GM19467 (cell line): ENCODE measurements around the gene LRBA.

ENCODE experiments used
- ATAC-seq: cut with Tn5 transposase; IDR thresholded peaks from one replicate; pipeline ENCODE4 v1.9.1; 2021; ENCODE audit warnings: mild to moderate bottlenecking, moderate library complexity; ENCODE audit not compliant: unreplicated experiment

The LRBA gene

DNA sequence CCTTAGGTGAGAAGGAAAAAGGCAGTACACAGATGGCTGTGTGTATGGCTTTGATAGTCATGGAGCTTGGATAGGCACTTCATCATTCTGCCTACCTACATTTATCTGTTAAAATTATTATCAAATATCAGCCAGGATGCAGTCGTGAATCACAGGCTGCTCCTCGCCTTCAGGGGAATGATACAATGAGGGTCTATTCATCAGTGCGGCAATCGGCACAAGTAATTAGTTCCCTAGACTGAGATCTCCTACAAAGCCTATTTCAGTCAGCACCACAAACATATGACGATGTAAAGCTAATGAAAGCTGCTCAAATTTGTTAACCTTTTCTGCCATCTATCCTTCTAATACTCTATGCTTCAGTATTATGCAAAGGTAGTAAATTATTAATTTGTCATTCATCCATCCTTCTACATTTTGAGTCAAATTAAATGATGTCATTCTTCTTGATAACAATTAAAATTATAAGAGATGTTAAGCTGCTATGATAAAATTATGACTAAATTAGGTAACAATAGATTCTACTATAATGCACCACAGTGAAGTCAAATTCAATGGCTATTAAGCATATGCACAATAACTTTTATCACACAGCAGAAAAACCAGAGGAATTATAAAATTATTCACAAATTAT is 414.2 kb downstream of the LRBA start:
- no peak for ATAC-seq

GRCh38 chr4:150599547-150599946 is 415.5 kb downstream of the LRBA start:
- no peak for ATAC-seq

- no peak for ATAC-seq
These were observed 416.2 kb downstream of the LRBA start for GRCh38 chr4:150598909-150599308.

- ATAC-seq = no peak
These were observed 421.1 kb downstream of the LRBA start for GRCh38 chr4:150593996-150594395.

DNA sequence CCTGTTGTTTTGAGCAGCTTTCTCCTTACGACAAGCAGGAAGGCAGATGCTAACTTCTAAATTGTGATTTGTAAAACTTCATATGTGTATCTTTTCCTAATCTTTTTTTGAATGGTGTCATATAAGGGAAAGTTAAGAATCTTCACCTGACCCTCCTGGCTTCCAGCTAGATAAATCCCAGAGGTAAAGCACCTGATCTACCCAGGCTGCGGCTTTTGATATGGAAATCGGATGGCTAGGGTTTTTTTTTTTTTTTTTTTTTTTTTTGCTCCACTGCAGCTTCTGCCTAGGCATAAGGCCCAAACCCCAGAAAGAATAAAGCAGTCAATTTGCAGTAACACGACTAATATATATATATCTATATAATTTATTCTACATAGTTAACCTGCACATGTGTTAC is 423.2 kb downstream of the LRBA start:
- no peak for ATAC-seq

GRCh38 chr4:150591406-150591805 is 423.7 kb downstream of the LRBA start:
- ATAC-seq = no peak

DNA sequence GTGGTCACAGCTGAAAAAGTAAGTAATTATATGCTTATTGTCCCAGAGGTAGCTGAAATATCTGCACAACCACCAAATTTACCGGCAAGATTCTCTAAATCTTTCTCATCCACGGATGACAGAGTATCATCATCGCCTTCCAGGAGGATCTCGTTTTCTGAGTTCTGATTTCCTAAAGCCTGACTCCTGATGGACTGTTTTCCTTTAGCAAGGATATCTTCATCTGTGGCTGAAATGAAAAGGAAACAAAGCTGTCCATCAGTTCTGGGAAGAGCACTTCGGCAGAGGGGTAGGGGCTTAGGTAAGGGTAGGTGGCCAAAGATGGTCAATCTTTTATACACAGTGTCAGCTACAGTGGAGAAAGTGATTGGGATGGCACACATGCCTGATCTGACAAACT is 424.5 kb downstream of the LRBA start:
- ATAC-seq = no peak

DNA sequence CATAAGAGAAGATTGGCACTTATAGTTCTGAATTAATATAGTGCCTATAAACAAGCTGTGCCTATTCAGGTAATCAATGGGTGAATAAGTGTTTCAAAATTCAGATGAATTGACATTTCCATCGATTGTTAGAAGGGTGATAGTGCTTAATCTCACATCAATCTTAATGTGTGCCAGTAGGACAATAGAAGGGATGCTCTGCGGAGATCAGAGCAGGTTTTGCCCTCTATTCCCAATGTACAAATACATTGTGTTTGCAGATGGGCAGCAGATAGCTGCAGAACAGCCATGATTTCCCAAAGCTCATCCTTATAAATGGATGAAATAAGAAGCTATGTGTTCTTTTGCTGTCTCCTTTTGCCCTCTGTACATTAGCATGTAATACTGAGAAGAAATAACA is 425.9 kb downstream of the LRBA start:
- no peak for ATAC-seq

- ATAC-seq = no peak
These were observed 426.8 kb downstream of the LRBA start for GRCh38 chr4:150588316-150588715.

GRCh38 chr4:150586162-150586810 is 428.8 kb downstream of the LRBA start:
- ATAC-seq = no peak

DNA sequence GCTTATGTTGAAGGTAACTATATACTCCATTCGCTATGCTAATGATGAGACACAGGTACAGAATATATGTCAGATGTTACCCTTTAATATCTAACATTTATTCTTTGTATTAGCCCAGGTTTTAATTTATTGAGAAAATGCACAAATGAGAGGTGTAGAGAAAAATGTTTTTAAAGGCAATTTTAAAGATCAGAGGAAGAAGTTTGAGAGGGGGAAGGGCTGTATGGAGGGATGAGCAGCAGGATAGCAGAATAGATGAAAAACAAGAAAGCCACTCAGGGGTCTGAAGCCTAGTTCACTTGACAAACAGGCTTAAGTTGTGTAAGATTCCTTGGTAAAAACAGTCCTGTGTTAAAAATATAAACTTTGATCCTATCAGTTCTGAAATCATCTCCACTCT is 429.5 kb downstream of the LRBA start:
- no peak for ATAC-seq

DNA sequence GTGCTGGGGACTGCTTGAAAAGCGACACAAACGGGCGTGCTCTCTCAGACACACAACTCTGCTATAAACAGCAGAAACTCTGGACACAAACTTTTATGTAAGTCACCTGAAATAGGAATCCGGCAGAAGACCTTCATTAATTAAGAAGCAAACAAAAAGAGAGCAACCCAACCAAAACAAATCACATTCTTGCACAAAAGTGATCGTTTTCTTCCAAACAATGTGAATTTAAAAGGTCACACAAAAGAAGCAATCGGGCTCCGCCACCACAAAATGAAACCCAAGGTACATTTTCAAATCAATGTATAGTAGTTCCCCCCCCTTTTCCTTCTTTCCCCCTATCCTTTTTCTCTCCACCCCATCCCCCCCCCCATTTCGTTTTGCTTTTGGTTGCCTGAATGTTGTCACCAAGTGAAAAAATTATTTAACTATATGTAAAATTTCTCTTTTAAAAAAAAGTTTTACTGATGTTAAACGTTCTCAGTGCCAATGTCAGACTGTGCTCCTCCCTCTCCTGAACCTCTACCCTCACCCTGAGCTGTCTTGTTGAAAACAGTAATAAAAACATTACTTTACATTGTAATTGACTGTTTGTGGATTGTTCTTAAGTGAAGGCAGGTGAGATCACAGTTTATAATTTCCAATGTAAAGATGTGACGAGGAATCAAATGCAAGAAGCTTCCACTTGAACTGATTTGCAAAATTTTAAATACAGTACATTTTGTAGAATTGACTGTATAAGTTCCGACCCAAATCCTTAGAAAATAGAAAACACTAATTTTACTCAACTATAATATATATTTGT is 430.8 kb downstream of the LRBA start:
- ATAC-seq = no peak

GRCh38 chr4:150583287-150584110 is 431.6 kb downstream of the LRBA start:
- ATAC-seq = no peak

GRCh38 chr4:150582873-150583286 is 432.2 kb downstream of the LRBA start:
- no peak for ATAC-seq

DNA sequence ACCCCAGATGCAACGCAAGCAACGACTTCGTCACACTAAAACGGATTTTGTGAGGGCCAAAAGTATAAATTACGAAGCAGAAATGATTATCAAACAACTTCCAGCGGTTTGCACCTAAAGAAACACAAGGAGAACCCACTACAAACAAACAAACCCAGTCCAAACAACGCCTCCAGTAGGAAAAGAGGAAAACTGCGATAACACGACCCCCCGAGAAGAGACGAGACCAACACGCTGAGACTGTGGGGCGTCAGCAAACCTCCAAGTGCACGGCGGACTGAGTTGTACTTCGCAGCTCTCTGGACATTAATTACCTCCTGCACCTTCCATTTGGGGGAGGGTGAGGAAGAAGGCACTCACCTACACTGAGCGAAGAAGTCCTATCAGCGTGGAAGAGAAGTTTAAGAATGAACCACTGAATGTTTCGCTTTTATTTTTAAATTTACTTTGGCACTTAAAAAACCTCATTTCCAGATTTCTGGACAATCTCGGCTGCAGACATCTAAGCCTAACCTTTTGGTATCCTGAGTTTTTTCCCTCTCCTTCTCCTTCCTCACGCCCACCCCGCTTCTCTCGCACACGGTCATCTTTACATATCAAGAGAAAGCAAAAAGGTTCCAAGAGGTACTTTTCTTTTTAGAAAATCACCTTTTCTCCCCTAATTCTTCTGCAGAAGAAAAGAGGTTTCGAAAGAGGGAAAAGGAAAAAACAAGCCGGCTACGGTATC is 432.8 kb downstream of the LRBA start, which contains the start of gene MAB21L2:
Gene MAB21L2 (plus strand): TSS at position 6 of the 727 bp plus-strand sequence. CDS start 879 bp downstream, outside the sequence.
- no peak for ATAC-seq

- no peak for ATAC-seq
These were observed 433.4 kb downstream of the LRBA start for GRCh38 chr4:150581641-150582051.

GRCh38 chr4:150581056-150581605 is 434.0 kb downstream of the LRBA start:
- no peak for ATAC-seq

DNA sequence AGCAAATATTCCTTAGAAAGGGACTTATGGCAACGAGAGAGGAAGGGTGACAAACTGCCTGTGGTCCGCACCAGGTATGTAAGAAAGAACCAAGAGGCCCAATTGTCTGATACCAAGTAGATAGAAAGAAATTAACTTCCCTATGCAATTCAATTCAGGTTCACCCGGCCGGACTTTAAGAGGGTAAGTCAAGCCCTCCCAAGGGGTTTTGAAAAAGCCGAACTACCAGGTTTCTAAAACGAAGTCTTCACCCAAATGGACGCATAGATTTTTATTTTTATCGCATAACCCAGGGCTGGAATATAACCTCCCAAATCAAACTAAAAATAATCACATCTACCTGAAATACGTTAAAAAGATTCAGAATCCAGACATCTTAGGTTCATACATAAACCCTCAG is 434.8 kb downstream of the LRBA start:
- no peak for ATAC-seq

DNA sequence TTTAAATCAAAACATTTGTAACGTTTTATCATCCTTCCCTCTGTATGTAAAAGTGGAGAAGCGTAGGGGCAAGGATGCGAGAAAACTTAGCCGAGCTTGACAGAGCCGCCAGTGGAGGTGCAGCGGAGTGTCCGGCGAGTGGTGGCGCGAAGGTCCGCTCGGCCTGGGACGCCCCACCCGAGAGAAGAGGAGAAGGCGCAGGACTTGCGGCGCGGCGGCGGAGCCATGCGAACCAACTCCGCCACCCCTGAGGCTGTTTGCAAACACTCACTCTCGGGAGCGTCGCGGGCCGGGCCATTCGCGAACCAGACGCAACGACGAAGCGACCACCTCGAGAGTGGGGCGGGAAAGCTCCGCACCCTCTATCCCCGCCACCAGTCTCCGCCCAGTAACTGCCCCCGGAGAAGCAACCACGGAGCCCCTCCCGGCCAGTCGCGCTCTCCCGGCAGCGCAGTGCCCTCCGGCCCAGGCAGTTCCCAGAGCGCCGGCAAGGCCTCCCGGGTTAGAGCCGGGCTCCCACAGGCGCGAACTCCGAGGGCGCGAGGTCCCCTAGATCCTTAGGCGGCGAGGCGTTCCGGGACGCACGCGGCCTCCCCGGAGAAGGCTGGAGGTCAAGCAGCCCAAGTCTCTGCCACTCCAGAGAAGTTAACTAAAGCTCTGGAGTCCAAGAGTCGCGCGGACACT is 435.4 kb downstream of the LRBA start:
- ATAC-seq = no peak
